NCI-H1436 treated with DMSO at 0.1 percent for 48 hours (cell line): ENCODE results near the gene KLHL26.

Experiments used
- DNase-seq: peaks from one replicate; lab custom pipeline; 2025; lab: John Stamatoyannopoulos, UW

The KLHL26 gene

GRCh38 chr19:18603255-18603957 lies 33.4 kb upstream of the KLHL26 start:
- no peak for DNase-seq

GRCh38 chr19:18603958-18604819 lies 32.6 kb upstream of the KLHL26 start:
- DNase-seq, result no peak

GRCh38 chr19:18604820-18605159 lies 32.0 kb upstream of the KLHL26 start:
- DNase-seq, result no peak

- DNase-seq, result no peak
Observed at GRCh38 chr19:18605196-18605545, 31.7 kb upstream of the KLHL26 start.

- DNase-seq, result no peak
Observed at GRCh38 chr19:18605546-18606280, 31.1 kb upstream of the KLHL26 start.

GRCh38 chr19:18606281-18607225 lies 30.3 kb upstream of the KLHL26 start, which contains the start of gene CRLF1:
CRLF1 (minus strand) TSS chr19:18606799; CDS start chr19:18606656, 143 bp downstream.
- no peak for DNase-seq

GRCh38 chr19:18607226-18608101 lies 29.4 kb upstream of the KLHL26 start:
- no peak for DNase-seq

- DNase-seq, result no peak
Observed at GRCh38 chr19:18608102-18608804, 28.6 kb upstream of the KLHL26 start.

GRCh38 chr19:18608805-18609716 lies 27.8 kb upstream of the KLHL26 start:
- DNase-seq, result no peak

GRCh38 chr19:18609717-18610051 lies 27.1 kb upstream of the KLHL26 start:
- no peak for DNase-seq

- DNase-seq, result no peak
Observed at GRCh38 chr19:18610245-18610555, 26.6 kb upstream of the KLHL26 start.

- DNase-seq, result no peak
Observed at GRCh38 chr19:18610556-18611326, 26.1 kb upstream of the KLHL26 start.

GRCh38 chr19:18611327-18612050 lies 25.3 kb upstream of the KLHL26 start:
- no peak for DNase-seq

- no peak for DNase-seq
Observed at GRCh38 chr19:18612051-18612771, 24.6 kb upstream of the KLHL26 start.

GRCh38 chr19:18612772-18613588 lies 23.8 kb upstream of the KLHL26 start, which contains the start of gene TMEM59L:
TMEM59L (plus strand) TSS chr19:18612870; CDS start chr19:18612959, 89 bp downstream.
- no peak for DNase-seq
